Measurements from ENCODE around the gene MUC21.

DNA sequence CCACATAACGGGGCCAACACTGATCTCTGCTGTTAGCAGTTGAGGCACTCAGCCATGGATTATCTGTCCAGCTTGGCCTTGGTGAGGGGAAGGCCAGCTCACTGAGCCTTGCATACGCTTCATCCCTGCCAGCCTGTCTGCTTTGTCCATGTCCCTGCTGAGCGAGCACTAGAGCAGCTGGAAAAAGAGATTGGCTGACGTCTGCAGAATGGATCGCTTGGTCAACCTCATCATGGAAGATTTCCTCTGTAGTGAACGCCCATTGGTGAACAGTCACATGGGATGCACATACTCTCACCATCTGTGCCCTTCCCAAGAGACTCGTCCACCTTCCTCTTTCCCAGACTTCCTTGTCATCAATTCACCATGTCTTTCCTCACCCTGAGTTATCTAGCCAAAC lies 53.7 kb downstream of the MUC21 start:
- TF ChIP-seq POLR2A (IDR thresholded peaks at IDR 0.05) = no peak
- TF ChIP-seq, protein P1, sequence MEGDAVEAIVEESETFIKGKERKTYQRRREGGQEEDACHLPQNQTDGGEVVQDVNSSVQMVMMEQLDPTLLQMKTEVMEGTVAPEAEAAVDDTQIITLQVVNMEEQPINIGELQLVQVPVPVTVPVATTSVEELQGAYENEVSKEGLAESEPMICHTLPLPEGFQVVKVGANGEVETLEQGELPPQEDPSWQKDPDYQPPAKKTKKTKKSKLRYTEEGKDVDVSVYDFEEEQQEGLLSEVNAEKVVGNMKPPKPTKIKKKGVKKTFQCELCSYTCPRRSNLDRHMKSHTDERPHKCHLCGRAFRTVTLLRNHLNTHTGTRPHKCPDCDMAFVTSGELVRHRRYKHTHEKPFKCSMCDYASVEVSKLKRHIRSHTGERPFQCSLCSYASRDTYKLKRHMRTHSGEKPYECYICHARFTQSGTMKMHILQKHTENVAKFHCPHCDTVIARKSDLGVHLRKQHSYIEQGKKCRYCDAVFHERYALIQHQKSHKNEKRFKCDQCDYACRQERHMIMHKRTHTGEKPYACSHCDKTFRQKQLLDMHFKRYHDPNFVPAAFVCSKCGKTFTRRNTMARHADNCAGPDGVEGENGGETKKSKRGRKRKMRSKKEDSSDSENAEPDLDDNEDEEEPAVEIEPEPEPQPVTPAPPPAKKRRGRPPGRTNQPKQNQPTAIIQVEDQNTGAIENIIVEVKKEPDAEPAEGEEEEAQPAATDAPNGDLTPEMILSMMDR (IDR thresholded peaks at IDR 0.05) = no peak
- no peak for TF ChIP-seq POLR2AphosphoS5 (IDR thresholded peaks at IDR 0.05)

All from breast epithelium (tissue), 3 donors.